ENCODE measurements around the gene ARID3A. TPM values are rescaled to one million over a fixed set of nuclear protein-coding genes. Genes with fewer than 3 reads are reported as not detected.

ARID3A gene
- total and polyA plus RNA-seq, 2 of the 13 experiments (the other 11 are each of a cell fraction or from before 2014, with no cell fraction given) = 71.3 to 77.9 TPM

- TF ChIP-seq MAZ (IDR thresholded peaks at IDR 0.05; ENCODE audit: borderline replicate concordance, low read depth, low read length) (peak; percentile 59; the same call in 1 of the 2 replicates), MAZ (CRISPR knock-in tag; IDR thresholded peaks at IDR 0.05; ENCODE audit: low read depth) (peak; percentile 85; the same call in 1 of the 2 replicates), ZNF687 (CRISPR knock-in tag; IDR thresholded peaks at IDR 0.05) (peak; percentile 51), SAFB2 (CRISPR knock-in tag; IDR thresholded peaks at IDR 0.05; ENCODE audit: borderline replicate concordance, low read depth) (no peak), SATB2 (CRISPR knock-in tag; IDR thresholded peaks at IDR 0.05) (no peak), TIGD3 (CRISPR knock-in tag; IDR thresholded peaks at IDR 0.05; ENCODE audit: borderline replicate concordance) (no peak), TCF7 (IDR thresholded peaks at IDR 0.05; ENCODE audit: low read depth) (no peak), SMAD9 (CRISPR knock-in tag; IDR thresholded peaks at IDR 0.05) (no peak), RARG (CRISPR knock-in tag; IDR thresholded peaks at IDR 0.05; ENCODE audit: low read depth) (no peak), RBM22 (optimal IDR thresholded peaks at IDR 0.05; ENCODE audit: low read length) (no peak), ZIK1 (CRISPR knock-in tag; IDR thresholded peaks at IDR 0.05; ENCODE audit: borderline replicate concordance, low read depth) (no peak), ZNF792 (CRISPR knock-in tag; IDR thresholded peaks at IDR 0.05) (no peak), BRF2 (CRISPR knock-in tag; IDR thresholded peaks at IDR 0.05) (no peak), ZNF788 (CRISPR knock-in tag; IDR thresholded peaks at IDR 0.05; ENCODE audit: borderline replicate concordance) (peak; percentile 29; the same call in 1 of the 2 replicates), TAF1 (CRISPR knock-in tag; IDR thresholded peaks at IDR 0.05) (peak; percentile 91), PCBP1 (IDR thresholded peaks at IDR 0.05; ENCODE audit: borderline replicate concordance, low read depth, low read length) (no peak), PRPF4 (IDR thresholded peaks at IDR 0.05; ENCODE audit: low read depth, low read length, poor library complexity, severe bottlenecking) (no peak), THAP9 (CRISPR knock-in tag; IDR thresholded peaks at IDR 0.05; ENCODE audit: borderline replicate concordance) (0 out of 2 replicates have a peak, but pooled peaks have one; percentile 24), KDM3A (CRISPR knock-in tag; IDR thresholded peaks at IDR 0.05; ENCODE audit: low read depth) (no peak), GATAD1 (CRISPR knock-in tag; IDR thresholded peaks at IDR 0.05) (peak; percentile 87), ZMYM4 (CRISPR knock-in tag; IDR thresholded peaks at IDR 0.05) (no peak)
Observed at GRCh38 chr19:1020868-1021425, 95.1 kb downstream of the ARID3A start, which contains the start of gene TMEM259 (continued).

Data from HepG2 (cell line).